ENCODE data around the gene FXN.

The FXN gene

GRCh38 chr9:68996462-68996861 lies 39.1 kb upstream of the FXN start:
- ATAC-seq (ENCODE audit: insufficient read depth, low read depth) (no peak), DNase-seq (no peak)
- no peak overlapping the region for H3K4me3 ChIP-seq (ENCODE audit: low read depth in 1 of 2, low read length in 2 of 2)
- no peaks in the 10 kb centered on the region for H3K9me3 ChIP-seq (ENCODE audit: insufficient read depth, low read length, severe bottlenecking)
- no peaks in the 10 kb centered on the region for H3K36me3 ChIP-seq (ENCODE audit: insufficient read depth, low read length)
- H4K20me1 ChIP-seq (ENCODE audit: insufficient read depth, low read length), result no peaks in the 10 kb centered on the region
- no peak for TF ChIP-seq EZH2 (IDR thresholded peaks at IDR 0.05; ENCODE audit: borderline replicate concordance, low read depth, low read length, severe bottlenecking)
- TF ChIP-seq, protein P1, sequence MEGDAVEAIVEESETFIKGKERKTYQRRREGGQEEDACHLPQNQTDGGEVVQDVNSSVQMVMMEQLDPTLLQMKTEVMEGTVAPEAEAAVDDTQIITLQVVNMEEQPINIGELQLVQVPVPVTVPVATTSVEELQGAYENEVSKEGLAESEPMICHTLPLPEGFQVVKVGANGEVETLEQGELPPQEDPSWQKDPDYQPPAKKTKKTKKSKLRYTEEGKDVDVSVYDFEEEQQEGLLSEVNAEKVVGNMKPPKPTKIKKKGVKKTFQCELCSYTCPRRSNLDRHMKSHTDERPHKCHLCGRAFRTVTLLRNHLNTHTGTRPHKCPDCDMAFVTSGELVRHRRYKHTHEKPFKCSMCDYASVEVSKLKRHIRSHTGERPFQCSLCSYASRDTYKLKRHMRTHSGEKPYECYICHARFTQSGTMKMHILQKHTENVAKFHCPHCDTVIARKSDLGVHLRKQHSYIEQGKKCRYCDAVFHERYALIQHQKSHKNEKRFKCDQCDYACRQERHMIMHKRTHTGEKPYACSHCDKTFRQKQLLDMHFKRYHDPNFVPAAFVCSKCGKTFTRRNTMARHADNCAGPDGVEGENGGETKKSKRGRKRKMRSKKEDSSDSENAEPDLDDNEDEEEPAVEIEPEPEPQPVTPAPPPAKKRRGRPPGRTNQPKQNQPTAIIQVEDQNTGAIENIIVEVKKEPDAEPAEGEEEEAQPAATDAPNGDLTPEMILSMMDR (IDR thresholded peaks at IDR 0.05; ENCODE audit: borderline replicate concordance, extremely low read depth, low read length, poor library complexity, severe bottlenecking), result no peak
- H3K9ac ChIP-seq (ENCODE audit: low read depth, low read length), result no peak overlapping the region
- no peaks in the 10 kb centered on the region for H3K4me1 ChIP-seq (ENCODE audit: insufficient read depth, low read length)
- no peak overlapping the region for H2AFZ ChIP-seq (ENCODE audit: low read depth, low read length)
- no peaks in the 10 kb centered on the region for H3K27me3 ChIP-seq (ENCODE audit: insufficient read depth, low read length, poor library complexity)
- H3K79me2 ChIP-seq (ENCODE audit: insufficient read depth, low read length), result no peaks in the 10 kb centered on the region
- H3K27ac ChIP-seq (ENCODE audit: low read length), result no peak overlapping the region
- H3K4me2 ChIP-seq (ENCODE audit: insufficient read depth, low read length), result no peak overlapping the region

- H3K79me2 ChIP-seq (ENCODE audit: insufficient read depth, low read length), result no peaks in the 10 kb centered on the region
- TF ChIP-seq EZH2 (IDR thresholded peaks at IDR 0.05; ENCODE audit: borderline replicate concordance, low read depth, low read length, severe bottlenecking), result no peak
- TF ChIP-seq, protein P1 (IDR thresholded peaks at IDR 0.05; ENCODE audit: borderline replicate concordance, extremely low read depth, low read length, poor library complexity, severe bottlenecking), result no peak
- no peak for DNase-seq
- H3K36me3 ChIP-seq (ENCODE audit: insufficient read depth, low read length), result no peaks in the 10 kb centered on the region
- H3K27ac ChIP-seq (ENCODE audit: low read length), result no peak overlapping the region
- H3K4me1 ChIP-seq (ENCODE audit: insufficient read depth, low read length), result no peaks in the 10 kb centered on the region
- H4K20me1 ChIP-seq (ENCODE audit: insufficient read depth, low read length), result no peaks in the 10 kb centered on the region
- no peak overlapping the region for H3K4me3 ChIP-seq (ENCODE audit: low read depth in 1 of 2, low read length in 2 of 2)
- H3K27me3 ChIP-seq (ENCODE audit: insufficient read depth, low read length, poor library complexity), result no peaks in the 10 kb centered on the region
- H3K4me2 ChIP-seq (ENCODE audit: insufficient read depth, low read length), result no peak overlapping the region
- no peak overlapping the region for H2AFZ ChIP-seq (ENCODE audit: low read depth, low read length)
- H3K9ac ChIP-seq (ENCODE audit: low read depth, low read length), result no peak overlapping the region
- H3K9me3 ChIP-seq (ENCODE audit: insufficient read depth, low read length, severe bottlenecking), result no peaks in the 10 kb centered on the region
- no peak for ATAC-seq (ENCODE audit: insufficient read depth, low read depth)
Observed at GRCh38 chr9:68997666-68998065, 37.9 kb upstream of the FXN start.

DNA sequence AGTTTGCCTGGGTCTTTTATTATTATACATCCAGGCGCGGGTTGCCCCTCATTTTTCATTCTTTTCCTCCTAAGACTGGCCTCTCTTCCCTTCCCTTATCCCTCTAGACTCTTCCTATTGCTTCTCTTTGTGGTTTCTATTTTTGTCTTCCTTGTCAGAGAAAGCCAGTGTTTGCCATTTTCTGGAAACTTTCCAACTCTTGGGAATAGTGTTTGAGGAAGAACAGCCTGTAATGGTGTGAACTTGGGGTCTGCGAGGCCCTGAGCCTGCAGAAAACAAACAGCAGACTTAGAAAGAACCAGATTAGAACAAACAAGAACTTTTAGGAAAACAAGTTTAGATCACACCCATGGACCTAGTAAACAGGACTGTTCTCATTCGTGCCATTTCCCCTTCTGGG lies 37.2 kb upstream of the FXN start:
- no peaks in the 10 kb centered on the region for H3K27me3 ChIP-seq (ENCODE audit: insufficient read depth, low read length, poor library complexity)
- H3K9ac ChIP-seq (ENCODE audit: low read depth, low read length), result no peak overlapping the region
- H3K4me3 ChIP-seq (ENCODE audit: low read depth in 1 of 2, low read length in 2 of 2), result no peak overlapping the region
- no peaks in the 10 kb centered on the region for H3K4me1 ChIP-seq (ENCODE audit: insufficient read depth, low read length)
- no peaks in the 10 kb centered on the region for H3K9me3 ChIP-seq (ENCODE audit: insufficient read depth, low read length, severe bottlenecking)
- H3K27ac ChIP-seq (ENCODE audit: low read length), result no peak overlapping the region
- TF ChIP-seq EZH2 (IDR thresholded peaks at IDR 0.05; ENCODE audit: borderline replicate concordance, low read depth, low read length, severe bottlenecking), result no peak
- TF ChIP-seq, protein P1 (IDR thresholded peaks at IDR 0.05; ENCODE audit: borderline replicate concordance, extremely low read depth, low read length, poor library complexity, severe bottlenecking), result no peak
- ATAC-seq (ENCODE audit: insufficient read depth, low read depth) (no peak), DNase-seq (no peak)
- H4K20me1 ChIP-seq (ENCODE audit: insufficient read depth, low read length), result no peaks in the 10 kb centered on the region
- no peak overlapping the region for H3K4me2 ChIP-seq (ENCODE audit: insufficient read depth, low read length)
- no peak overlapping the region for H2AFZ ChIP-seq (ENCODE audit: low read depth, low read length)
- H3K79me2 ChIP-seq (ENCODE audit: insufficient read depth, low read length), result no peaks in the 10 kb centered on the region
- no peaks in the 10 kb centered on the region for H3K36me3 ChIP-seq (ENCODE audit: insufficient read depth, low read length)

DNA sequence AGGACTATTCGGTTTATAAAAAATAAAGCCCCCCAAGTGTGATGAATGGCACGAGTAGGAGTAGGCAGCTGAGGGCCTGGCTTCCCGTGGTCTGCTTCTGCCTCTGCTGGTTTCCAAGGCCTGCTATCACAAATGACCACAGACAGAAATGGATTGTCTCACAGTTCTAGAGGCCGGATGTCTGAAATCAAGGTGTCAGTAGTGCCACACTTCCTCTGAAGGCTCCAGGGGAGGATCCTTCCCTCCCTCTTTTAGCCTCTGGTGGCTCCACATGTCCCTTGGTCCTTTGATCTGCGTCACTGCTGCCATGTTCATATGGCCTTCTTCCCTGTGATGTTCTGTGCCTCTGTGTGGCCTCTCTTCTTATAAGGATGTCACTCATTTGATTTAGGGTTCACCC lies 36.7 kb upstream of the FXN start:
- no peaks in the 10 kb centered on the region for H3K36me3 ChIP-seq (ENCODE audit: insufficient read depth, low read length)

More for the DNA sequence above, 36.7 kb upstream of the FXN start:
- Histone ChIP-seq H3K27me3 (ENCODE audit: insufficient read depth, low read length, poor library complexity) (no peaks in the 10 kb centered on the region), H2AFZ (ENCODE audit: low read depth, low read length) (no peak overlapping the region), H3K4me2 (ENCODE audit: insufficient read depth, low read length) (no peak overlapping the region), H4K20me1 (ENCODE audit: insufficient read depth, low read length) (no peaks in the 10 kb centered on the region), H3K27ac (ENCODE audit: low read length) (no peak overlapping the region), H3K4me1 (ENCODE audit: insufficient read depth, low read length) (no peaks in the 10 kb centered on the region), H3K4me3 (ENCODE audit: low read depth in 1 of 2, low read length in 2 of 2) (no peak overlapping the region), H3K9ac (ENCODE audit: low read depth, low read length) (no peak overlapping the region), H3K9me3 (ENCODE audit: insufficient read depth, low read length, severe bottlenecking) (no peaks in the 10 kb centered on the region), H3K79me2 (ENCODE audit: insufficient read depth, low read length) (no peaks in the 10 kb centered on the region)
- DNase-seq (no peak), ATAC-seq (ENCODE audit: insufficient read depth, low read depth) (no peak)
- TF ChIP-seq, protein P1 (IDR thresholded peaks at IDR 0.05; ENCODE audit: borderline replicate concordance, extremely low read depth, low read length, poor library complexity, severe bottlenecking), result no peak
- TF ChIP-seq EZH2 (IDR thresholded peaks at IDR 0.05; ENCODE audit: borderline replicate concordance, low read depth, low read length, severe bottlenecking), result no peak

All from DND-41 (cell line).